Central memory CD4-positive, alpha-beta T cell (primary cell): ENCODE data around the gene EXD3.
"Not testable (repeated sequence)": the region's sequence is repeated elsewhere in the genome, so short reads cannot be mapped to it uniquely, and the experiment has no call there.

Source experiments
- DNase-seq: peaks from one replicate; pipeline ENCODE4 v3.0.0; 2022
- total RNA-seq, 3 experiments: gene quantifications; one replicate each; lab custom pipeline; 2026; lab: John Stamatoyannopoulos, UW

Gene EXD3
- total RNA-seq, result 1.8 to 25.1 (median 19.7) reads per million in 3 experiments

GRCh38 chr9:137422604-137423513 is at the start of gene EXD3, which contains the start of gene NOXA1:
EXD3 (minus strand) TSS chr9:137423162; CDS start chr9:137395357, 27,805 bp downstream.
NOXA1 (plus strand) TSS chr9:137423393; CDS start chr9:137423530, 137 bp downstream.
- DNase-seq, result peak; percentile 87

- DNase-seq, result no peak
Measured at GRCh38 chr9:137470785-137471184, 47.8 kb upstream of the EXD3 start.

- no peak for DNase-seq
Measured at GRCh38 chr9:137467896-137468295, 44.9 kb upstream of the EXD3 start.

- DNase-seq, result no peak
Measured at GRCh38 chr9:137467161-137467581, 44.2 kb upstream of the EXD3 start.

GRCh38 chr9:137466389-137467085 is 43.6 kb upstream of the EXD3 start:
- DNase-seq, result not testable (repeated sequence)

GRCh38 chr9:137465720-137466388 is 42.9 kb upstream of the EXD3 start:
- DNase-seq, result no peak

- no peak for DNase-seq
Measured at GRCh38 chr9:137465000-137465719, 42.2 kb upstream of the EXD3 start.

- DNase-seq, result no peak
Measured at GRCh38 chr9:137464291-137464999, 41.5 kb upstream of the EXD3 start.

- DNase-seq, result no peak
Measured at GRCh38 chr9:137463931-137464290, 40.9 kb upstream of the EXD3 start.

GRCh38 chr9:137462986-137463930 is 40.3 kb upstream of the EXD3 start:
- DNase-seq, result no peak

GRCh38 chr9:137462396-137462985 is 39.5 kb upstream of the EXD3 start:
- no peak for DNase-seq

GRCh38 chr9:137461663-137462395 is 38.9 kb upstream of the EXD3 start:
- DNase-seq, result peak; percentile 84

GRCh38 chr9:137461316-137461662 is 38.3 kb upstream of the EXD3 start:
- no peak for DNase-seq

GRCh38 chr9:137460363-137461315 is 37.7 kb upstream of the EXD3 start:
- no peak for DNase-seq

- no peak for DNase-seq
Measured at GRCh38 chr9:137459601-137460362, 36.8 kb upstream of the EXD3 start.

GRCh38 chr9:137459152-137459600 is 36.2 kb upstream of the EXD3 start, which contains the start of gene NSMF:
NSMF (minus strand) TSS chr9:137459334; CDS start chr9:137459102, 232 bp downstream.
- peak; percentile 93 for DNase-seq
